Kidney epithelial cell (primary cell): ENCODE data around the gene OPN1SW. TPM values are rescaled to one million over a fixed set of nuclear protein-coding genes. Genes with fewer than 3 reads are reported as not detected.

Source experiments
- DNase-seq: peaks from one replicate; pipeline ENCODE4 v3.0.0-alpha.2; 2010; ENCODE audit warnings: low read depth
- H3K27me3 ChIP-seq: 2 replicates; pipeline ENCODE4 v1.6.0; 2011; ENCODE audit warnings: low read length; ENCODE audit not compliant: control insufficient read depth, insufficient read depth
- H3K36me3 ChIP-seq: 2 replicates; pipeline ENCODE4 v1.5.1; 2011; ENCODE audit warnings: low read length; ENCODE audit not compliant: control insufficient read depth, insufficient read depth
- H3K4me3 ChIP-seq: 2 replicates; pipeline ENCODE4 v1.5.1; 2011; ENCODE audit warnings: low read depth, mild to moderate bottlenecking, control low read depth, low read length
- CTCF ChIP-seq: IDR thresholded peaks from 2 replicates; pipeline ENCODE4 v1.5.1; 2011; ENCODE audit warnings: mild to moderate bottlenecking, moderate library complexity, low read length, control low read depth, inconsistent platforms; ENCODE audit not compliant: insufficient read depth, poor library complexity, severe bottlenecking
- total RNA-seq: library from RNA; depleted of rRNA; stranded (reverse); fragments of >200 nt; gene quantifications from 2 replicates; pipeline ENCODE4 v1.2.3, GENCODE V29; 2015

OPN1SW gene
- total RNA-seq, 1 donor from 2014 or later = not detected

DNA sequence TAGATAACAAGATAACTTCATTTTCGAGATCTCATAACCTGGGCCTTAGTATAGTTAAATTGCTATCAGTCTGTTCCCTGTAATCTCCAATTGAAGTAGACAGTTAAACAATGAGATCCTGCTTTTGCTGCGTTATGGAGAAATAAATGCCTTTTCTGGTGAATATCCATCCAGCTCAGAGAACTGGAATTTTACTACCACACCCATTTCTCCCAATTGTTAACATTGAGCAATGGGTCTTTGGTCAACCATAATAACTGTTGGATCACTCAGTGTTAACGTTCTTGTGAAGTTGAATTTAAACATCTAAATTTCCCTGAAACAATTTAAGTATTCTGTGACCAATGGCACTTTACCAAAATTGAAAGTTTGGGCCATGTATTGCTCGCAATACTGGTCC is 33.4 kb downstream of the OPN1SW start:
- no peak overlapping the region for H3K4me3 ChIP-seq
- no peak for TF ChIP-seq CTCF
- H3K27me3 ChIP-seq = no peaks in the 10 kb centered on the region
- DNase-seq = no peak
- H3K36me3 ChIP-seq = no peaks in the 10 kb centered on the region

GRCh38 chr7:128741491-128741890 is 34.1 kb downstream of the OPN1SW start:
- Histone ChIP-seq H3K4me3 (no peak overlapping the region), H3K36me3 (no peaks in the 10 kb centered on the region), H3K27me3 (no peaks in the 10 kb centered on the region)
- DNase-seq = no peak
- no peak for TF ChIP-seq CTCF

DNA sequence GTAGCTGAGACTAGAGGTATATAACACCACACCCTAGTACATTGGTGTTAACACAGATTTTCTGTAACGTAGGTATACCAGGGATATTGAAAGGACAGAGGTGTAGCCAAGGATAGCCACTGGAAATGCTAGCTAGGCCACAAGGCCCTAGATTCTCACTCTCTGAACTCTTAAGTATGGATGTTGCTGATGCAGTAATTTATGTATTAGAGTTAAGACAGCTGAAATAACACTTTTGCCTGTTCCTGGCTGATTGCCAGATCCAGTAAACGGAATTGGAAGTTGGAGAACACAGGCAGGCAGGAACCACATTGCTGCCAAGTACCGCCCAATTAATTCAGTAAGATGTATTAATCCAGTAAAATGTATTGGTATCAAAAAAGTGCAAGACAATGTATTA is 34.6 kb downstream of the OPN1SW start:
- Histone ChIP-seq H3K36me3 (no peaks in the 10 kb centered on the region), H3K27me3 (no peaks in the 10 kb centered on the region), H3K4me3 (no peak overlapping the region)
- no peak for DNase-seq
- TF ChIP-seq CTCF = no peak

- no peak for TF ChIP-seq CTCF
- DNase-seq = no peak
- peak overlapping the region; percentile 100 for H3K4me3 ChIP-seq
- H3K36me3 ChIP-seq = no peaks in the 10 kb centered on the region
- H3K27me3 ChIP-seq = no peaks in the 10 kb centered on the region
Measured at GRCh38 chr7:128739990-128740682, 35.5 kb downstream of the OPN1SW start.

- TF ChIP-seq CTCF = no peak
- Histone ChIP-seq H3K27me3 (no peaks in the 10 kb centered on the region), H3K36me3 (no peaks in the 10 kb centered on the region), H3K4me3 (peak within 1 kb of the TSS; percentile 100)
- peak; percentile 87 for DNase-seq
Measured at GRCh38 chr7:128739048-128739962, 36.3 kb downstream of the OPN1SW start, which contains the start of gene CALU. Gene CALU, plus strand, starts transcription at chr7:128739359. Its CDS starts 9,225 bp downstream, at chr7:128748584.
